GM12878 (cell line): ENCODE results near the gene IPCEF1. TPM values are rescaled to one million over a fixed set of nuclear protein-coding genes. Genes with fewer than 3 reads are reported as not detected.

ENCODE experiments used
- ATAC-seq: fragments of 200-7000 bp; cut with Tn5 transposase; 3 replicates; pipeline ENCODE4 v1.9.1; 2020; ENCODE audit warnings: mild to moderate bottlenecking, moderate library complexity
- BruUV-seq: library from RNA; stranded (reverse); fragments of 400-500 nt; replicated peaks from 2 replicates; lab custom pipeline; 2021; lab: Mats Ljungman, UMichigan
- CTCF ChIA-PET: fragments of 300-600 bp; sonication (Branson Sonifier 250); formaldehyde crosslinking; extraction: SDS; loops from one replicate; lab custom pipeline; 2021; ENCODE audit warnings: inconsistent platforms; lab: Yijun Ruan, JAX
- POLR2A ChIA-PET: fragments of 350-600 bp; formaldehyde crosslinking; extraction: SDS; loops from one replicate; lab custom pipeline; 2021; ENCODE audit warnings: inconsistent platforms; lab: Charles Lee
- RAD21 ChIA-PET: fragments of 300-600 bp; sonication (Branson Sonifier 250); formaldehyde crosslinking; loops from one replicate; lab custom pipeline; 2023; ENCODE audit warnings: antibody characterized with exemption; ENCODE audit not compliant: unreplicated experiment; lab: Charles Lee
- SMC1A ChIA-PET: fragments of 300-600 bp; sonication (Branson Sonifier 250); formaldehyde crosslinking; loops from one replicate; lab custom pipeline; 2023; ENCODE audit not compliant: unreplicated experiment, uncharacterized antibody; lab: Charles Lee
- DNase-seq: peaks from one replicate; pipeline ENCODE4 v3.0.0-alpha.2; 2011; ENCODE audit warnings: low read depth, low spot score
- FAIRE-seq: peaks from 3 replicates; lab custom pipeline; 2011; peaks lifted over from hg19 to GRCh38; lab: Jason Lieb, UNC
- H2AFZ ChIP-seq: 2 replicates; pipeline ENCODE4 v1.6.0; 2011; ENCODE audit warnings: low read depth, low read length, control low read depth; ENCODE audit not compliant: control insufficient read depth
- H3K27ac ChIP-seq: 2 replicates; pipeline ENCODE4 v1.5.1; 2011; ENCODE audit warnings: control low read depth; ENCODE audit not compliant: control insufficient read depth, insufficient read depth
- H3K27me3 ChIP-seq, 2 experiments: replicated peaks in 1 of 2; 2 replicates each; pipeline versions ENCODE4 v1.6.0 to v1.6.1; 2011; ENCODE audit warnings: low read length in 1 of 2; ENCODE audit not compliant: control insufficient read depth in 2 of 2, insufficient read depth in 2 of 2
- H3K36me3 ChIP-seq, 2 experiments: 2 replicates each; pipeline ENCODE4 v1.5.1; 2011; ENCODE audit warnings: low read length in 1 of 2; ENCODE audit not compliant: control insufficient read depth in 2 of 2, insufficient read depth in 2 of 2
- H3K4me1 ChIP-seq: 2 replicates; pipeline ENCODE4 v1.6.1; 2011; ENCODE audit warnings: mild to moderate bottlenecking, low read length, moderate library complexity, mixed read lengths; ENCODE audit not compliant: control insufficient read depth, insufficient read depth
- H3K4me2 ChIP-seq: 2 replicates; pipeline ENCODE4 v1.6.0; 2011; ENCODE audit warnings: control low read depth; ENCODE audit not compliant: control insufficient read depth, insufficient read depth
- H3K4me3 ChIP-seq: fragments of 200-600 bp; sonication (generic); 2 replicates; pipeline ENCODE4 v1.5.1; 2016
- H3K79me2 ChIP-seq: 2 replicates; pipeline ENCODE4 v1.6.0; 2011; ENCODE audit warnings: low read length; ENCODE audit not compliant: control insufficient read depth, insufficient read depth
- H3K9ac ChIP-seq: 2 replicates; pipeline ENCODE4 v1.8.0; 2011; ENCODE audit warnings: low read length, control low read depth, mixed read lengths; ENCODE audit not compliant: control insufficient read depth, insufficient read depth
- H3K9me3 ChIP-seq: replicated peaks from 3 replicates; pipeline ENCODE4 v1.5.1; 2011; ENCODE audit warnings: mild to moderate bottlenecking, low read length; ENCODE audit not compliant: control insufficient read depth, insufficient read depth
- H4K20me1 ChIP-seq: 2 replicates; pipeline ENCODE4 v1.6.0; 2011; ENCODE audit not compliant: control insufficient read depth, insufficient read depth
- BCL11A ChIP-seq: IDR thresholded peaks from 2 replicates; pipeline ENCODE4 v1.6.1; 2011; ENCODE audit warnings: low read depth, low read length
- CBX3 ChIP-seq: fragments of 200-600 bp; sonication (generic); IDR thresholded peaks from 2 replicates; pipeline ENCODE4 v1.6.1; 2016; ENCODE audit warnings: low read depth, borderline replicate concordance
- CHD1 ChIP-seq: IDR thresholded peaks from 2 replicates; pipeline ENCODE4 v1.6.1; 2012; ENCODE audit warnings: low read depth, low read length, improper control_type of control experiment
- LARP7 ChIP-seq: fragments of 450-650 bp; IDR thresholded peaks from 2 replicates; pipeline ENCODE4 v1.6.1; 2017; ENCODE audit warnings: mild to moderate bottlenecking
- MEF2B ChIP-seq: fragments of 450-650 bp; IDR thresholded peaks from 2 replicates; pipeline ENCODE4 v1.6.1; 2018; ENCODE audit warnings: mild to moderate bottlenecking, moderate library complexity; ENCODE audit not compliant: partially characterized antibody, poor library complexity, severe bottlenecking
- NRF1 ChIP-seq: conservative IDR thresholded peaks from 2 replicates; pipeline ENCODE4 v1.6.1; 2011; ENCODE audit warnings: mild to moderate bottlenecking, low read depth, low read length, improper control_type of control experiment
- POU2F2 ChIP-seq: IDR thresholded peaks from 3 replicates; pipeline ENCODE4 v1.6.1; 2011; ENCODE audit warnings: low read depth, mild to moderate bottlenecking, low read length, borderline replicate concordance
- REST ChIP-seq: IDR thresholded peaks from 2 replicates; pipeline ENCODE4 v1.6.1; 2012; ENCODE audit warnings: mild to moderate bottlenecking, low read depth, low read length
- SPI1 ChIP-seq: IDR thresholded peaks from 2 replicates; pipeline ENCODE4 v1.6.1; 2011; ENCODE audit warnings: low read depth, mild to moderate bottlenecking, low read length, moderate library complexity, borderline replicate concordance; ENCODE audit not compliant: insufficient read depth
- TCF7 ChIP-seq: IDR thresholded peaks from 2 replicates; pipeline ENCODE4 v1.6.1; 2014; ENCODE audit warnings: antibody characterized with exemption, borderline replicate concordance
- ZBED1 ChIP-seq: IDR thresholded peaks from 2 replicates; pipeline ENCODE4 v1.6.1; 2016; ENCODE audit warnings: borderline replicate concordance
- ZNF274 ChIP-seq: IDR thresholded peaks from one replicate; pipeline ENCODE4 v1.8.0; 2011; ENCODE audit not compliant: insufficient read length, insufficient read depth
- ZNF622 ChIP-seq: fragments of 450-650 bp; IDR thresholded peaks from 2 replicates; pipeline ENCODE4 v1.6.1; 2017; ENCODE audit warnings: mild to moderate bottlenecking, inconsistent platforms
- WGBS: methylation state at CpG from one replicate; pipeline ENCODE4 v1.1.6; 2016; ENCODE audit warnings: low lambda C conversion rate; ENCODE audit not compliant: insufficient replicate concordance, insufficient coverage; ENCODE audit errors: missing lambda C conversion rate; 5-methylcytosine and 5-hydroxymethylcytosine counted together
- in situ Hi-C: fragments of 300-500 bp; cut with MboI; formaldehyde crosslinking; loops from 9 replicates; pipeline ENCODE4 v1.14.3; 2018; ENCODE audit warnings: mixed read lengths
- intact Hi-C: fragments of 100-400 bp; cut with micrococcal nuclease; formaldehyde crosslinking; loops from one replicate; pipeline ENCODE4 v1.14.2; 2022; ENCODE audit not compliant: unreplicated experiment
- polyA plus RNA-seq, 11 experiments: library from polyadenylated mRNA; depleted of rRNA in 4 of 11; unstranded in 6 of 11; stranded (reverse) in 5 of 11; fragments of >200 nt; fragmentation: Nextera tagmentation in 4 of 11; fragmentation: Illumina TruSeq in 1 of 11; extraction: Ambion mirVana in 4 of 11; extraction: Trizol in 1 of 11; gene quantifications; 1 replicate in 1 of 11; 2 replicates in 10 of 11; pipeline versions ENCODE4 v1.2.1 to v1.2.3, GENCODE V29; 2011 to 2016; ENCODE audit warnings: inconsistent platforms in 2 of 11, missing spikeins in 2 of 11, low read depth in 1 of 11
- total RNA-seq, 4 experiments: library from RNA; depleted of rRNA in 3 of 4; stranded (reverse); fragments of >200 nt in 3 of 4; fragmentation: Illumina TruSeq in 1 of 4; extraction: Trizol in 1 of 4; gene quantifications; 2 replicates each; pipeline versions ENCODE4 v1.2.1 to v1.2.3, GENCODE V29; 2013 to 2021
- TF ChIP-seq, protein P1 (sequence below): IDR thresholded peaks from 2 replicates; pipeline ENCODE4 v1.6.1; 2011; ENCODE audit warnings: low read depth, mild to moderate bottlenecking, low read length, moderate library complexity, borderline replicate concordance; ENCODE audit errors: extremely low read depth
- TF ChIP-seq, protein P2 (sequence below): IDR thresholded peaks from 2 replicates; pipeline ENCODE4 v1.6.1; 2011; ENCODE audit warnings: borderline replicate concordance, low read depth, mild to moderate bottlenecking, moderate library complexity, low read length; ENCODE audit not compliant: insufficient read depth, poor library complexity, severe bottlenecking
- TF ChIP-seq, protein P3 (sequence below): IDR thresholded peaks from 2 replicates; pipeline ENCODE4 v1.6.1; 2012; ENCODE audit warnings: low read depth, low read length, improper control_type of control experiment
- TF ChIP-seq, protein P4 (sequence below): IDR thresholded peaks from 2 replicates; pipeline ENCODE4 v1.6.1; 2011; ENCODE audit warnings: borderline replicate concordance, low read depth, mild to moderate bottlenecking, moderate library complexity, mixed read lengths, low read length; ENCODE audit not compliant: insufficient read depth; ENCODE audit errors: extremely low read length

Gene IPCEF1
- total and polyA plus RNA-seq, 10 of the 15 experiments (the other 5 are each of a cell fraction or from before 2014, with no cell fraction given) = 1.3 to 137 (median 4.2) TPM

DNA sequence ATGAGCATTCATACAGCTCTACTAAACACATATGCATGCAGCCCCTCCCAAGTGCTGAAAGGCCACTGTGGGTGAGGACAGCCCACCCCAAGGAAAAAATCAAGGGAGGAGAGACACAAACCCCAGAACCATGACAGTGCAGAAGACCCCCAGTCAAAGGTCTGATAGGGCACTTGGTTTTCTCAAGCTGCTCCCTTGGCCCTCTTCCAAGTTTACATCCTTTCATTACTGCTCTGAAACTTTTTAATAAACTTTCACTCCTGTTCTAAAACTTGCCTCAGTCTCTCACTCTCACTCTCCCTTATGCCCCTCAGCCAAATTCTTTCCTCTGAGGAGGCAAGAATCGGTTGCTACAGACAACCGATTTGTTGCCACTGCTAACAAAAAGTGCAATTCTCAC is 24.9 kb downstream of the IPCEF1 start:
- DNase-seq = no peak
- no peaks in the 10 kb centered on the region for H3K79me2 ChIP-seq
- H3K36me3 ChIP-seq = no peaks in the 10 kb centered on the region
- H3K9me3 ChIP-seq = no peaks in the 10 kb centered on the region; the same call in 2 of the 3 replicates
- no peaks in the 10 kb centered on the region; a peak in 1 of 4 replicates for H3K27me3 ChIP-seq
- ChIA-PET SMC1A (interaction anchor here (0.6 kb wide), 1 partner anchor 23 kb away, joined by 3 read pairs; no protein-coding TSS in a partner anchor), RAD21 (no interaction called here), POLR2A (interaction anchor here (0.6 kb wide), 1 partner anchor 59 kb away, joined by 3 read pairs; no protein-coding TSS in a partner anchor), CTCF (no interaction called here)
- WGBS = 66% methylated on average over 2 of the region's 2 CpGs
- FAIRE-seq = no peak
- no peaks in the 10 kb centered on the region for H4K20me1 ChIP-seq
- no peak overlapping the region for H3K4me3 ChIP-seq
- H3K9ac ChIP-seq = no peak overlapping the region
- no peaks in the 10 kb centered on the region for H3K4me1 ChIP-seq
- BruUV-seq = no TSS peak
- ATAC-seq = no peak
- no peak overlapping the region for H2AFZ ChIP-seq
- H3K27ac ChIP-seq = no peak overlapping the region
- intact Hi-C loops = no loop called here
- in situ Hi-C loops = no loop called here
- TF ChIP-seq NRF1 (no peak), BCL11A (no peak), POU2F2 (no peak), CBX3 (no peak), REST (no peak), ZBED1 (no peak), MEF2B (no peak), CHD1 (no peak), ZNF274 (no peak), ZNF622 (no peak), TCF7 (no peak), LARP7 (no peak), SPI1 (no peak)
- TF ChIP-seq, protein P1, sequence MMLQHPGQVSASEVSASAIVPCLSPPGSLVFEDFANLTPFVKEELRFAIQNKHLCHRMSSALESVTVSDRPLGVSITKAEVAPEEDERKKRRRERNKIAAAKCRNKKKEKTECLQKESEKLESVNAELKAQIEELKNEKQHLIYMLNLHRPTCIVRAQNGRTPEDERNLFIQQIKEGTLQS = no peak
- TF ChIP-seq, protein P2, sequence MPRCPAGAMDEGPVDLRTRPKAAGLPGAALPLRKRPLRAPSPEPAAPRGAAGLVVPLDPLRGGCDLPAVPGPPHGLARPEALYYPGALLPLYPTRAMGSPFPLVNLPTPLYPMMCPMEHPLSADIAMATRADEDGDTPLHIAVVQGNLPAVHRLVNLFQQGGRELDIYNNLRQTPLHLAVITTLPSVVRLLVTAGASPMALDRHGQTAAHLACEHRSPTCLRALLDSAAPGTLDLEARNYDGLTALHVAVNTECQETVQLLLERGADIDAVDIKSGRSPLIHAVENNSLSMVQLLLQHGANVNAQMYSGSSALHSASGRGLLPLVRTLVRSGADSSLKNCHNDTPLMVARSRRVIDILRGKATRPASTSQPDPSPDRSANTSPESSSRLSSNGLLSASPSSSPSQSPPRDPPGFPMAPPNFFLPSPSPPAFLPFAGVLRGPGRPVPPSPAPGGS = no peak
- TF ChIP-seq, protein P3, sequence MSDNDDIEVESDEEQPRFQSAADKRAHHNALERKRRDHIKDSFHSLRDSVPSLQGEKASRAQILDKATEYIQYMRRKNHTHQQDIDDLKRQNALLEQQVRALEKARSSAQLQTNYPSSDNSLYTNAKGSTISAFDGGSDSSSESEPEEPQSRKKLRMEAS = no peak
- TF ChIP-seq, protein P4, sequence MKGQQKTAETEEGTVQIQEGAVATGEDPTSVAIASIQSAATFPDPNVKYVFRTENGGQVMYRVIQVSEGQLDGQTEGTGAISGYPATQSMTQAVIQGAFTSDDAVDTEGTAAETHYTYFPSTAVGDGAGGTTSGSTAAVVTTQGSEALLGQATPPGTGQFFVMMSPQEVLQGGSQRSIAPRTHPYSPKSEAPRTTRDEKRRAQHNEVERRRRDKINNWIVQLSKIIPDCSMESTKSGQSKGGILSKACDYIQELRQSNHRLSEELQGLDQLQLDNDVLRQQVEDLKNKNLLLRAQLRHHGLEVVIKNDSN = no peak
- no peak overlapping the region for H3K4me2 ChIP-seq
